Fibroblast of skin of back (primary cell): Measurements from ENCODE around the gene RPGRIP1L.
"Not testable (repeated sequence)": the region's sequence is repeated elsewhere in the genome, so short reads cannot be mapped to it uniquely, and the experiment has no call there.

Experiments used
- DNase-seq: peaks from one replicate; pipeline ENCODE4 v3.0.0-alpha.2; 2013

RPGRIP1L gene

DNA sequence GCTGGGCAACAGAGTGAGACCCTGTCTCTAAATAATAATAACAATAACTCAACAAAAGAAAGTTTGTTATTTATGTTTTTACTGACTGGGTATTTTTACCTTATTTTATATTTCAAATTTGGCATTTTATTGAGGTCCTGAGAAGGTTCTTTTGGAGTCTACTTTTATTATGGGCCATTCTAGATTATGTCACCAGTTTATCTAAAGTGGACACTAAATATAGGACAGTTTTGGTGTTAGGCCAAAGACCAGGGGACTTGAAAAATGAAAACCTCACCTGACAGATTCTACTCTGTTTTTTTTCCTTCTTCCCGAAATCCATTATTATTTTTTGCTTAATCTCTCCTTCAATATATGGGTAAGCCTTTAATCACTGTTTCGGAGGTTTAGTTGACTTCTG lies 8.4 kb upstream of the RPGRIP1L start:
- DNase-seq = no peak

- DNase-seq = no peak
These were observed 7.7 kb upstream of the RPGRIP1L start for GRCh38 chr16:53711390-53711789.

DNA sequence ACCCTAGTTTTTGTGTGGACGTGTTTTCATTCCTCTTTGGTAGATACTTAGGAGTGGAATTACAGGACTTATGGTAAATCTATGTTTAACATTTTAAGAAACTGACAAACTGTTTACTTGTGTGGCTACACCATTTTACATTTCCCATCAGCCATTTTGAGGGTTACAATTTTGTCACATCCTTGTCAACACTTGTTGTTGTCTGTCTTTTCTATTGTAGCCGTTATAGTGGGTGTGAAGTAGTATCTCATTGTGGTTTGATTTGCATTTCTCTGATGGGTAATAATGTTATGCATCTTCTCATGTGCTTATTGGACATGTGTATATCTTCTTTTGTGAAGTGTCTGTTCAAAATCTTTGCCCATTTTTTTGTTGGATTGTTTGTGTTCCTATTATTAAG lies 4.8 kb upstream of the RPGRIP1L start:
- DNase-seq = no peak

- DNase-seq = no peak
These were observed 4.0 kb upstream of the RPGRIP1L start for GRCh38 chr16:53707671-53708070.

DNA sequence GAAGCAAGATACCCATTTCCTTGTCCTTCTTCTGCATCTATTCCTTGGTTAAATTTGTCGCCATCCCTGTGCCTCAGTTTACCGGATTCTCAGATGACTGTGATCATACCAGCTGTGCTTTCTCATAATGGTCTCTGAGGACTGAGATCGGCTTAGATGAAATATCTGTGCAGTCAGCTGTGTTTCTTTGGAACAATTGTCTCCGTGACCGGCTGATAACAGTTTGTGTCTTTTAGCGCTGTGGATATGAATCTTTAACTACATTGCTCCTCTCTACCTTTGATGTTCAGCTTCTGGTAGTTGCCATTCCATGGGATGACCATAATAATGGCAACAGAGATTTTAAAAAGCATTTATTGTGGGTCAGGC lies 770 bp upstream of the RPGRIP1L start:
- DNase-seq = no peak

DNA sequence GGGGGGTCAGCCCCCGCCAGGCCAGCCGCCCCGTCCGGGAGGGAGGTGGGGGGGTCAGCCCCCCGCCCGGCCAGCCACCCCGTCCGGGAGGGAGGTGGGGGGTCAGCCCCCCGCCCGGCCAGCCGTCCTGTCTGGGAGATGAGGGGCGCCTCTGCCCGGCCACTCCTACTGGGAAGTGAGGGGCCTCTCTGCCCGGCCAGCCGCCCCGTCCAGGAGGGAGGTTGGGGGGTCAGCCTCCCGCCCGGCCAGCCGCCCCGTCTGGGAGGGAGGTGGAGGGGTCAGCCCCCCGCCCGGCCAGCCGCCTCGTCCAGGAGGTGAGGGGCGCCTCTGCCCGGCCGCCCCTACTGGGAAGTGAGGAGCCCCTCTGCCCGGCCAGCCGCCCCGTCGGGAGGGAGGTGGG lies 5.4 kb downstream of the RPGRIP1L start:
- not testable (repeated sequence) for DNase-seq

DNA sequence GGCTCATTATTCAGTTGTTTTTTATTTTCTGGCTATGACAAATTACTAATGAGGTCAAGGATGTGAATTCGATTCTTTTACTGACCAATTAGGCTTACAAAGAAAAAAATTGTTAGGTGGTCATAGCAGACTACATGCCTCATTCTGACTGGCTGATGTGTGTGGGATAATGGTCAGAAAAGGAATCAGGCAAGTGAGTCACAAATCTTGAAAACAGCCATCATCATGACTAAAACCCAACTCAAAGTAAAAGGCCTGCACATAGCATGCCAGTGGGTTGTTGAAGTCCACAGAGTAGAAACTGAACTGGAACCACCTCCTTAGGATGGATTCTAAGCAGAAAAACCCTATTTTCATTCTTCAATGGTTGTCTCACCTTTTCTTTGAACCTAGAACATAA lies 8.6 kb downstream of the RPGRIP1L start:
- DNase-seq = peak; percentile 81

- DNase-seq = no peak
These were observed 10.3 kb downstream of the RPGRIP1L start for GRCh38 chr16:53693320-53693719.

DNA sequence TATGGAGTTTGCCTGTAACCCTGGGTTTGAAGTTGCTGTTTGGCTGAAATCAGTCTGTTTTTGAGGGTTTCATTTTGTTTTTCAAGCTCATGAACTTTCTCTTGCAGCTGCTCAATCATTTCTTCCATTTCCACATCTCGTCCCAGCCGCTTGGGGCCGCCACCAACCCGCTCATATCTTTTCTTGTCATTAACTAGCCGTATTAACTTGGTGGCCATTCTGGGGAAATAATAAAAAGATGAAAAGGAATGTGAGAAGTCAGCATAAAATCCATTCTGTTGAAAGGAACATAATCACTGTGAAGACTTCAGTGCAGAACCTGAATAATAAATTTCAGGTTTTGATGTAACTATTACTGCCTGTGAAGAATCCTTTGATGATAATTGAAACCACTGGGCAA lies 11.5 kb downstream of the RPGRIP1L start:
- DNase-seq = peak; percentile 40

DNA sequence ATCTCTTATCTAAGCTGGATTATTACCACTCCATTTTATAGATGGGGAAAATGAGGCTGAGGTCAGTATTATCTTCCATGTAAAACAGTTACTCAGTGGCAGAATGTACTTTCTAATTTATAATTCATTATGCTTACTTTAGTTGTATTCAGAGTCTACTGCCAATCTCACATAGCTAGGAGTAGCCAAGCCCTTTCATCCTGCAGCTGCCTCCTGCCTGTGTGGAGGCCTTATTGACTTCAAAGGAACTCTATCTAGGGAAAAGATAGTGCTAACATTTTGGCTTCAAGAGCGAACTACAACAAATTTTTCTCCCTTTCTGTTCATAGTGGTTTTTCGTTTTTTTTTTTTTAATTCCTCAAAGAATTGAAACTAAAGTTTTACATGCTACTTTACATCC lies 12.9 kb downstream of the RPGRIP1L start:
- no peak for DNase-seq

DNA sequence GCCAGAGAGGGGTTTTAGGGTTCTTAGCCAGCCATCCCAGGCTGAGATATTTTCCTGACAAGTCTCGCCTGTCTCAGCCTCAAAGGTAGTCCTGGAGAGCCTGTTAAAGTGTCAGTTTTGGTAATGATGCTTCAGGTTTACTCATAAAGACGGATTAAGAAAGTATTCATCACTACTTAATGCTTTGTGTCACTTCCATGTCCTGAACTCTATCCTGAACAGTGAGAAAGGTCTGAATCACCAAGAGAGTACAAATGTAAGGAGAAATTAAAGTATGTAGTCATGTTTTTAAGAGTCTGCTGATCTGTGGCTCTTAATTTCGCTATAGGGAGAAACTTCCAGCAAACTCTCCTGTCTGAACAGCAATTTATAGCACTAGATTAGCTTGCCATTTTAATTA lies 14.0 kb downstream of the RPGRIP1L start:
- DNase-seq = no peak

- DNase-seq = no peak
These were observed 16.9 kb downstream of the RPGRIP1L start for GRCh38 chr16:53686710-53687109.

GRCh38 chr16:53685334-53685733 lies 18.3 kb downstream of the RPGRIP1L start:
- not testable (repeated sequence) for DNase-seq

DNA sequence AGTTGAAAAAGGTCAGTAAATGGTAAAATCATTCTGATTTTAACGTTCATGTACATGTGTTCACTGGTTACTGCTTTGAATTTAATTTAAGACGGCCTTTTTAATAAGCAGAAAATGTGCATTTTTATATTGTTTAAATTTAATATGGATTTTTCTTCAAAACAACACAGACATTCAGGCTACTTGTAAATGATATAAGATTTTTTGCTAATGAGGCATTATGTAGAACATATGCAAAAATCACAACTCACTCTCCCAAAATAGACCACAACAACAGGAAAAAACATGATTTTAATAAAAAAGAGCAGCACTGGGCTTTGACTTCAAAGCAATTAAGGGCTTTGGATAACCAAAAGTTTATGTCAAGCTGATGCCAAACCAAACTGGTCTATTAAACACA lies 22.3 kb downstream of the RPGRIP1L start:
- DNase-seq = no peak

GRCh38 chr16:53680756-53681155 lies 22.9 kb downstream of the RPGRIP1L start:
- DNase-seq = no peak

- no peak for DNase-seq
These were observed 24.8 kb downstream of the RPGRIP1L start for GRCh38 chr16:53678756-53679343.

DNA sequence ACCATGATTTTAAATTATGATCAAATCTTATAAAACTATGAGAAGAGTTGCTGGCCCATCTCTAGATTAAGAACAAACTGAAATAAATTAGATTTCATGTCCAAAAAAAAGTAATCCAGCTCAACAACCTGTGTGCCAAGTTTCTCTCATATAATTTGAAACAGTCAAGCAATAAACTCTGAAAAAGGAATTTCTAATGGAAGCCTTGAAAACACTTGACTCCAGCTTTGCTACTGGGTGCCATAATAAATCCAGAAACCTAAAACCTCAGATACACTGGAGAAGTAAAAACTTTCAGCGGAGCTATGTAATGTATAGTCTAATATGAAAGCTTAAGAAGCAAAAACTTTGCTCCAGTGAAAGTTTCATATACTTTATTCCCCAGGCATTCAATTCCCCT lies 25.5 kb downstream of the RPGRIP1L start:
- no peak for DNase-seq

DNA sequence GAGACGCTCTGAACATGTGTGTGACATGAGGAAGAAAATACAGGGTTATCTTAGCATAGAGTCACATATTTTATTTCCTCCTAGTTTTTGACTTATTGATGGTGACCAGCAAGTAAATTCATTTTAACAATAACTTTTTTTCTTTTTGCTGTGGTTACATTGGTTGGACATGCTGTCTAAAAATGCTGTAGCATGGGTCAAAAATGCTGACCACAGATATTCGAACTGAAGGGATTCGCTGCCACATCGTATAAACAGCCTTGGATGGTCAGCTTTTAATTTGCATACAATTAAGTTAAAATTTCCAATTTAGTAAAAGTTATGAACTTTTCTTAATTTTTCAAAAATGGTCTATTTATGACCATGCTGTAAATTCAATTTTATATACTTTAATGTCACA lies 30.5 kb downstream of the RPGRIP1L start:
- no peak for DNase-seq

DNA sequence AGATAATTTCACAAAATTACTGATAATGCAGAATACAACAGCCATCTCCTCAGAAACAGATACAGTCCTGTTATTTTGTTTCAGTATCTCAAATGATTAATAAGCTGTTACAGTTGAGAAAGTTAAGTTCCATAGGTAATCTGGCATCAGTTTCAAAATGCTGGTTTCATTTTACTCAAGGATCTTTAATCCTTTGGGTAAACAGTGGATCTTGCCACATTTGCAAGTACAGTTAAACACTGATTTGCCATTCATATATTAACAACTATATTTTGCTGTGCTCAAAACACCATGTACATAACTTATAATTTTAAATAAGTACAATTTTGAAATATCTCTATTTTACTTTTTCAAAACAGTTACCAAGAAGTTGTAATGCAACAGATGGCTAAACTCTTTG lies 31.2 kb downstream of the RPGRIP1L start:
- DNase-seq = no peak

DNA sequence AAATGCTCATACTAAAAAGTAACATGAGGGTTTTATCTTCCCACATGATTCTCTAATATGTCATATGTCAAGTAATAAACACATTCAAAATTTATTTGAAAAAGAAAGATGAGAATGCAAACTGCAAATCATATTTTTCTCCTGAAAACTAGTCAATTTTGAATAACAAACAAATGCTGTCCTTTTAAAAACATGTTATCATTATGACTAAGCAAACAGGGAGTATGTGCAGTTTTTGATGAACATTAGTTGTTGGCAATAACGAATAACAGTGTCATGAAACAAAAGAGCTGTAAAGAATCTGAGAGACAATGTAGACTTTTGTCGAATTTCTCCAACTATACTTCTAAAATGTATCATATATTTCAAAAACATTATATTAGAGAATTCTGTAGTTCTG lies 34.8 kb downstream of the RPGRIP1L start:
- peak; percentile 11 for DNase-seq

DNA sequence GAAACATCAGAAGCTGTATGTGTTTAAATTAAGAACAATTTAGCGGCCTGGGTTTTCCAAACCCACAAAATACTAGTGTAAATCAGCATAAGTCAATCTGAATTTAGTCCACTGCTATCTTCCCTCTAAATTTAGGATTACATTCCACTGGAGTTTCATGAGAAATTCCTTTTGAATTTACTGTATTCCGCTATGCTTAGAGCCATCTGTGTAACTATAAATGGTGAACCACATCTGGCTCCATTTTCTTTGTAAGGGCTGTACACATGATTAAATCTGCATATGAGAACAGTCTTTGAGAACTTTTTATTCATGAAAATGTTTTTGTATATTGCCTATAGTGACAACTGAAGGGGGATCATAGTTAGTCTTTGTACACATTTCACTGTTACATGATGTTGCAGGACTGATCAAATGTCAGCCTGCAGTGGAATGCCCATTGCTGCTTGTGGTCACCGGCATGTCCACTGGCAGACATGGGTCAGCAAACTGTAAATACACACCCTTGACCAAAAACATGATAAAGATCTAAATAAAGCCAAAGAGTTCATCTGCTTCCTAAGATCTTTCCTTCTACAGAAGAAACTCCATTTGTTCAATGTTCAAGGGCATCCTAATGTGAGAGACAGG lies 36.8 kb downstream of the RPGRIP1L start:
- DNase-seq = peak; percentile 35

GRCh38 chr16:53664724-53665345 lies 38.8 kb downstream of the RPGRIP1L start:
- DNase-seq = peak; percentile 98

DNA sequence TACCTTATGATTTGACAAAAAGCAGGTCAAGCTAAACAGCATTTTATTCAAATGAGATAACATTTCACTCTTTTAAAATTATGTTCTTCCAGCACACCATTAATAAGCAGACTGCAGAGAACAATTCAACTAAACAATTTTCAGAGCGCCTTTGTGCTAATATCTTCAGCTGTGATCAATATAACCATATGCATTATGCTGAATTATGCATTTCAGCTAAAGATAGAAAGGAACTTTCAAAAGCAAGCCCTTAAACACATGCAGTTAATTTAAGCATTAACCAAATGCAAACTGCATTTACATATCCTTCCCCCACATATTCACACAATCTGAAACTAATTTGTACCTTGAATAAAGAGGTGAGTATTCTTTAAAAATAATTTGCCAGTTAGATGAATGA lies 41.6 kb downstream of the RPGRIP1L start:
- DNase-seq = no peak

DNA sequence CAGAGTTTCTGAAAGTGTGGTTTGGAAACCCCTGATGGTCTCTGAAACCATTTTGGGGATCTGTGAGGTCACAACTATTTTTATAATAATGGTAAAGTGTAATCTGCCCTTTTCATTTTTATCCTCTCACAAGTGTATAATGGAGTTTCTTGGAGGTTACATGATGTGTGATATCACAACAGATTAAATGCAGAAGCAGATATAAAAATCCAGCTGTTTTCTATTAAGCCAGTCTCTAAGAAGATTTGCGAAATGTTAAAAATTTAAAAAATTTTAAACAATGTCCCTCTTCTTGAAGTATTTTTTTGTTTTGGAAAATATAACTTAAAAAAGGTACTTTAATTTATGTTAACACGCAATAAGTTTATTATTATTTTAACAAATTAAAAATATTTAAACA lies 48.7 kb downstream of the RPGRIP1L start:
- no peak for DNase-seq

- no peak for DNase-seq
These were observed 52.3 kb downstream of the RPGRIP1L start for GRCh38 chr16:53651357-53651756.
